Esophagus muscularis mucosa (tissue), 4 donors: ENCODE data around the gene MRPS27. TPM values are rescaled to one million over a fixed set of nuclear protein-coding genes. Genes with fewer than 3 reads are reported as not detected.

Source experiments
- DNase-seq: peaks from one replicate; pipeline ENCODE4 v3.0.0-alpha.2; 2017; ENCODE audit errors: extremely low spot score
- H3K27ac ChIP-seq, 4 donors: fragments of 200-600 bp; sonication (generic); replicated peaks in 1 of 4; 1 replicate in 3 of 4; 2 replicates in 1 of 4; pipeline ENCODE4 v1.5.1; 2016 to 2019; ENCODE audit warnings: mild to moderate bottlenecking in 1 of 4
- H3K27me3 ChIP-seq, 4 donors: fragments of 200-600 bp; sonication (generic); one replicate each; pipeline versions ENCODE4 v1.5.1 to v1.6.0; 2016 to 2019
- H3K36me3 ChIP-seq, 4 donors: fragments of 200-600 bp; sonication (generic); one replicate each; pipeline ENCODE4 v1.5.1; 2016 to 2019
- H3K4me1 ChIP-seq, 4 donors: fragments of 200-600 bp; sonication (generic); one replicate each; pipeline ENCODE4 v1.5.1; 2016 to 2019
- H3K4me3 ChIP-seq, 4 donors: fragments of 200-600 bp; sonication (generic); 1 replicate in 2 of 4; 2 replicates in 2 of 4; pipeline ENCODE4 v1.5.1; 2016 to 2019; ENCODE audit warnings: mild to moderate bottlenecking in 4 of 4, moderate library complexity in 1 of 4
- H3K9me3 ChIP-seq, 4 donors: fragments of 200-600 bp; sonication (generic); 1 replicate in 3 of 4; 2 replicates in 1 of 4; pipeline ENCODE4 v1.5.1; 2016 to 2019
- CTCF ChIP-seq, 3 experiments: fragments of 200-600 bp in 2 of 3; fragments of 450-650 bp in 1 of 3; sonication (generic) in 2 of 3; IDR thresholded peaks; one replicate each; pipeline ENCODE4 v1.5.1; 2017 to 2019; ENCODE audit warnings: antibody characterized with exemption in 3 of 3, mild to moderate bottlenecking in 2 of 3, moderate library complexity in 1 of 3
- EP300 ChIP-seq: sonication (generic); formaldehyde crosslinking; IDR thresholded peaks from one replicate; pipeline ENCODE4 v1.6.1; 2017; ENCODE audit warnings: antibody characterized with exemption
- POLR2A ChIP-seq: fragments of 450-650 bp; IDR thresholded peaks from one replicate; pipeline ENCODE4 v1.6.1; 2017; ENCODE audit warnings: antibody characterized with exemption, moderate library complexity, mild to moderate bottlenecking, low read depth
- POLR2AphosphoS5 ChIP-seq, 2 donors: sonication (generic); formaldehyde crosslinking; IDR thresholded peaks; one replicate each; pipeline ENCODE4 v1.6.1; 2017; ENCODE audit warnings: antibody characterized with exemption in 2 of 2
- WGBS: methylation state at CpG from one replicate; pipeline ENCODE4 v1.1.5; 2018; 5-methylcytosine and 5-hydroxymethylcytosine counted together
- intact Hi-C: fragments of 100-400 bp; cut with DNase I; formaldehyde crosslinking; loops from one replicate; pipeline ENCODE4 v1.15.1; 2023
- total RNA-seq, 4 donors: library from RNA; depleted of rRNA; stranded (reverse); fragments of >200 nt; gene quantifications; one replicate each; pipeline versions ENCODE4 v1.1.0 to v1.2.1, GENCODE V29; 2016

The MRPS27 gene
- total RNA-seq, 4 donors from 2014 or later: 38.6 to 53.5 (median 45.7) TPM

- TF ChIP-seq POLR2A (no peak), EP300 (no peak), POLR2AphosphoS5 (IDR thresholded peaks at IDR 0.05) (no peak), CTCF (IDR thresholded peaks at IDR 0.05) (no peak)
- Histone ChIP-seq H3K4me1 (peaks cover 8 to 31% (median 15%) of the 10 kb centered on the region in 4 donors), H3K27ac (no peak overlapping the region), H3K27me3 (no peaks in the 10 kb centered on the region), H3K36me3 (peaks cover 33 to 53% (median 41%) of the 10 kb centered on the region in 4 donors), H3K4me3 (no peak overlapping the region), H3K9me3 (no peaks in the 10 kb centered on the region)
- 84% methylated on average over 3 of the region's 3 CpGs for WGBS
- no peak for DNase-seq
- intact Hi-C loops: no loop called here
These were observed 113.9 kb downstream of the MRPS27 start for GRCh38 chr5:72206160-72206559.

GRCh38 chr5:72205431-72206009 is 114.5 kb downstream of the MRPS27 start:
- 97% methylated on average over 3 of the region's 3 CpGs for WGBS
- H3K4me1 ChIP-seq: peaks cover 2 to 25% (median 9%) of the 10 kb centered on the region in 4 donors
- no peak overlapping the region for H3K4me3 ChIP-seq
- H3K27me3 ChIP-seq: no peaks in the 10 kb centered on the region
- H3K27ac ChIP-seq: no peak overlapping the region
- TF ChIP-seq EP300 (no peak), CTCF (IDR thresholded peaks at IDR 0.05) (no peak), POLR2AphosphoS5 (IDR thresholded peaks at IDR 0.05) (no peak), POLR2A (no peak)
- no peak for DNase-seq
- intact Hi-C loops: no loop called here
- peaks cover 38 to 59% (median 43%) of the 10 kb centered on the region in 4 donors for H3K36me3 ChIP-seq
- H3K9me3 ChIP-seq: no peaks in the 10 kb centered on the region

DNA sequence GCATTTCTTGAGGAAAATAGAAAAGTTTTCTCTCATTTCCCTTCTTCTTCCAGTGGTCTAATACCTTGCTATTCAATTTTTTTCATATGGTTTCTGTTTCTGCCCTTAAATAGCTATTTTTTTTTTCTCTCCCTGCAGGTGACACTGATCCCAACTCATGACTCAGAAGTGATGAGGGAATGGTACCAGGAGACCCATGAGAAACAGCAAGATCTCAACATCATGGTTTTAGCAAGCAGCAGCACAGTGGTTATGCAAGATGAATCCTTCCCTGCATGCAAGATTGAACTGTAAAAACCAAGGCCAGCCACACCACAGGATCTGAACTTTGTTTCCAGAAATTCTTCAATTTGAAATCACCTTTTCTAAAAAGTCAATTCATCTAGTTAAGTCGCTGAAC is 115.1 kb downstream of the MRPS27 start:
- no peaks in the 10 kb centered on the region for H3K27me3 ChIP-seq
- no peak for DNase-seq
- H3K4me1 ChIP-seq: peaks cover 0 to 19% (median 4%) of the 10 kb centered on the region in 4 donors
- no peak for TF ChIP-seq POLR2AphosphoS5 (IDR thresholded peaks at IDR 0.05)
- no peak for TF ChIP-seq EP300
- H3K4me3 ChIP-seq: no peak overlapping the region
- intact Hi-C loops: no loop called here
- no peak overlapping the region for H3K27ac ChIP-seq
- no peaks in the 10 kb centered on the region for H3K9me3 ChIP-seq
- H3K36me3 ChIP-seq: peaks cover 44 to 65% (median 49%) of the 10 kb centered on the region in 4 donors
- 93% methylated on average over 1 of the region's 1 CpG for WGBS

DNA sequence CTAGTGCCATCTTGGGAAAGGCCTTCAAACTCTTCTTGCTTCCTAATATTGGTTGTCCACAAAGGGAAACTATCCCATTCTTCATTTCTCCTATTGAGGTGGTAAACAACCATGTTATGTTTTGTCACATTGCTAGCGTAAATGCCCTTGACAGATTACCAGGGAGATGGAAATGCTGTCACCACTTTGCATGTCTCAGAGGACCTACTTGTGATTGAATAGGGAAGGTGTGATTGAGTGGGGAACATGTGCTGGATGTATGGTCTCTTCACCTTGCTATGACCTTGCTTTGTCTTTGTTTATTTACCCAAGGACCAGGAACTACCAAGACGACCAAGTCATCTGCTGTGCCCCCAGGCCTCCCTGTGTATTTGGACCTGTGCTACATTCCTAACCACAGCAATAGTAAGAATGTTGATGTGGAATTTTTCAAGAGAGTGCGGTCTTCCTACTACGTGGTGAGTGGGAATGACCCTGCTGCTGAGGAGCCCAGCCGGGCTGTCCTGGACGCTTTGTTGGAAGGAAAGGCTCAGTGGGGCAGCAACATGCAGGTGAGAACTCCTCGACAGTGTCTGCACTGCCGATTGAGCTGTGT is 116.7 kb downstream of the MRPS27 start:
- H3K27ac ChIP-seq: no peak overlapping the region
- no peak for TF ChIP-seq EP300
- no peak for TF ChIP-seq POLR2AphosphoS5 (IDR thresholded peaks at IDR 0.05)
- TF ChIP-seq POLR2A: no peak
- no peak for TF ChIP-seq CTCF (IDR thresholded peaks at IDR 0.05)
- intact Hi-C loops: no loop called here
- H3K4me1 ChIP-seq: peaks cover 0 to 19% (median 7%) of the 10 kb centered on the region in 4 donors
- no peak overlapping the region for H3K4me3 ChIP-seq
- 77% methylated on average over 8 of the region's 8 CpGs for WGBS
- H3K27me3 ChIP-seq: no peaks in the 10 kb centered on the region
- H3K9me3 ChIP-seq: no peaks in the 10 kb centered on the region
- H3K36me3 ChIP-seq: peaks cover 55 to 74% (median 61%) of the 10 kb centered on the region in 4 donors
- DNase-seq: no peak

DNA sequence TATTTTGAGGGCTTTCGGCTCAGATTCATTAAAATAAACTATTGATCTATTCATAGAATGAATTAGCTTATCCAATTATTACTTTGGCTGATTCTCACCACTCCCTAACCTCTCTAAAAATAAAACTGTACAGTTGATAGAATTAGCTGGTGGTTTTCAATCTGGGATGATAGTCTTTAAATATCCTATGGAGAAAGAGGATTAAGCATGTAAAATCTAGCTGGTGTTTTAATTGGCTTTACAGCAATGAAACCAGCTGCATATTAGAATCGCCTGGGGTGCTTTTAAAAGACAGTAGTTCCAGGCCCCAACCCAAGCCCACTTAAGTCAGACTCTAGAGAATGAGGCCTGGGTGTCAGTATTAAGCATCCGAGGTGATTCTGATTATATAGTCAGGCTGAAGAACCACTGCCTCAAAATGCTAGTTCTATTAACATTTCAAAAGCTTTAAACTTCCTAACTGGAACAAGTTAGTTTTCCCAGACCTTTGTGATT is 117.7 kb downstream of the MRPS27 start:
- DNase-seq: no peak
- Histone ChIP-seq H3K9me3 (no peaks in the 10 kb centered on the region), H3K27ac (no peak overlapping the region), H3K36me3 (peaks cover 60 to 83% (median 71%) of the 10 kb centered on the region in 4 donors), H3K4me1 (peaks cover 0 to 19% (median 7%) of the 10 kb centered on the region in 4 donors), H3K4me3 (no peak overlapping the region), H3K27me3 (no peaks in the 10 kb centered on the region)
- 77% methylated on average over 3 of the region's 3 CpGs for WGBS
- intact Hi-C loops: no loop called here
- TF ChIP-seq POLR2A (no peak), EP300 (no peak), CTCF (IDR thresholded peaks at IDR 0.05) (no peak), POLR2AphosphoS5 (IDR thresholded peaks at IDR 0.05) (no peak)
